Muscle layer of duodenum (tissue), 2 donors: Measurements from ENCODE around the gene JAG1.
"Not testable (repeated sequence)": the region's sequence is repeated elsewhere in the genome, so short reads cannot be mapped to it uniquely, and the experiment has no call there.

Experiments used
- H3K27ac ChIP-seq: one replicate; pipeline ENCODE4 v1.7.0; 2013; ENCODE audit warnings: mild to moderate bottlenecking, low read length
- H3K27me3 ChIP-seq: one replicate; pipeline ENCODE4 v1.7.0; 2013; ENCODE audit warnings: low read depth, mild to moderate bottlenecking, control low read depth, low read length
- H3K36me3 ChIP-seq, 2 donors: one replicate each; pipeline ENCODE4 v1.7.0; 2013; ENCODE audit warnings: low read length in 2 of 2, control low read depth in 1 of 2, mild to moderate bottlenecking in 1 of 2; ENCODE audit not compliant: insufficient read depth in 2 of 2, control insufficient read depth in 1 of 2
- H3K4me1 ChIP-seq, 2 donors: one replicate each; pipeline ENCODE4 v1.7.0; 2013; ENCODE audit warnings: low read length in 2 of 2, mild to moderate bottlenecking in 2 of 2, control low read depth in 1 of 2, moderate library complexity in 1 of 2; ENCODE audit not compliant: insufficient read depth in 2 of 2, control insufficient read depth in 1 of 2
- H3K4me3 ChIP-seq, 2 donors: one replicate each; pipeline ENCODE4 v1.7.0; 2013; ENCODE audit warnings: low read length in 2 of 2, low read depth in 1 of 2, mild to moderate bottlenecking in 1 of 2
- H3K9me3 ChIP-seq, 2 donors: one replicate each; pipeline ENCODE4 v1.7.0; 2013; ENCODE audit warnings: low read length in 2 of 2, control low read depth in 1 of 2, mild to moderate bottlenecking in 1 of 2; ENCODE audit not compliant: control insufficient read depth in 1 of 2
- donor health status: healthy.

Gene JAG1

DNA sequence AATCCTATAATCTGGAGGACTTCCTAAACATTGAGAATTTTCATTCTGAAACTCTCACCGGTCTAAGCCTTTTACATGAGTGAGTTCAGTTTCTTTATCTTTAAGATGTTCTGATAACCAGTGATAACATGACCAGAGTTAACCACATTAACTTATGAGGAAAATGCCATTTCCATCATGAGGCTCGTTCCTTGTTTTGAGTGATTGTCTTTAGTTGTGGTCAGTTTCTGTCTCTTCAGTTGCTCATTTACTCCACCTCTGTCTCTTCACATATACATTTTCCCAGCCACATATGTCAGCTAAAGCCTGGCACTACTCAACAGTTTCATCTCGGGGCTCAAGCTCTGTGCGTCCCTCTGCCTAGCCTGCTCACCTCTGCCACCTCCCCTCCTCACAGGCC is 70.4 kb downstream of the JAG1 start:
- Histone ChIP-seq H3K36me3 (peaks cover 0 to 5% of the 10 kb centered on the region in 2 donors), H3K4me3 (no peak overlapping the region), H3K4me1 (no peaks in the 10 kb centered on the region), H3K27me3 (no peaks in the 10 kb centered on the region), H3K9me3 (no peaks in the 10 kb centered on the region), H3K27ac (peak overlapping the region; percentile 27)

DNA sequence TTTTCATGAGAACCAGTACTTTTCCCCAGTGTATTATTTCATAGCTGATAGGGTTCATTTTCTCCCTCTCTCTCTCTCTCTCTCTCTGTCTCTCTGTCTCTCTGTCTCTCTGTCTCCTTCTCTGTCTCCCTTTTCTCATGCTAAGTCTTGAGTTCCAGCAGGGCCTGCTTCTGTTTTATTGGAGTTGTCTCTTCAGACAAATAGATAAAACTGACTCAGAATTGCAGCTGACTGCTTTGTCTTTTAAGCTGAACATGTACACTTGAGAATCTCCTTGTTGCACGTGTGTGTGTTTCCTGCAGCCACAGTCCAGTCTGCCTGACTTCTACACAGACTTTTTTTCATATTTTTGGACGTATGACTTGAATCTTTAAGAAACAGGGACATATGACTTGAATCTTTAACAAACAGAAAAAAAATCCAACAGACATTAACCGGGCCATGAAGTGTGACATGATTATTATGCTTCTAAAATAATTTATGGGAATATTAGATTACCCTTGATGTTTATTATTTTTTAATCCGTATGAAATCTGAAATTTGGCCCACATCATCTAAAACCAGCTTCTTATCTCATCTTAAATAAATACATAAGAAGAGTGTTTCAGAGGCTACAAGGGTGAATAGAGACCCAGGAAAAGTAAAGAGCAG is 71.5 kb downstream of the JAG1 start:
- Histone ChIP-seq H3K36me3 (peaks cover 0 to 5% of the 10 kb centered on the region in 2 donors), H3K27ac (no peak overlapping the region), H3K9me3 (no peaks in the 10 kb centered on the region), H3K4me1 (peaks cover 0 to under 1% of the 10 kb centered on the region in 2 donors), H3K4me3 (no peak overlapping the region), H3K27me3 (no peaks in the 10 kb centered on the region)

DNA sequence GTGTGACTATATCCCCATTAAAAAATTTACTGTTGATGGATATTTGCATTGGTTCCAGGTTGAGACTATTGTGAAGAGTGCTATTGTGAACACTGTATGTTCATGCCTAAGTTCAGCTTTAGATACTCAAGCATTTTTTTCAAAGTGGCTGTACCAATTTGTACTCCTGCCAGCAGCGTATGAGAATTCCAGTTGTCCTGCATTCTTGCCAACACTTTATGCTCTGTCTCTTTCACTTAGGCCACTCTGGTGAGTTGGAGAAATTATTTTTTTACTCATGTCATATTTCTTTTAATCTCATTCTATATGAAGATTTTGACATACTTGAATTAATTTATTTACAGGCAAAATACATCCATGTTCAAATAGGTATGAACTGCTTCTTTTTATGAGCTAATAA is 76.2 kb downstream of the JAG1 start:
- H3K9me3 ChIP-seq: no peaks in the 10 kb centered on the region
- H3K27ac ChIP-seq: no peak overlapping the region
- no peak overlapping the region for H3K4me3 ChIP-seq
- H3K4me1 ChIP-seq: peaks cover 6 to 20% of the 10 kb centered on the region in 2 donors
- no peaks in the 10 kb centered on the region for H3K36me3 ChIP-seq
- no peaks in the 10 kb centered on the region for H3K27me3 ChIP-seq

DNA sequence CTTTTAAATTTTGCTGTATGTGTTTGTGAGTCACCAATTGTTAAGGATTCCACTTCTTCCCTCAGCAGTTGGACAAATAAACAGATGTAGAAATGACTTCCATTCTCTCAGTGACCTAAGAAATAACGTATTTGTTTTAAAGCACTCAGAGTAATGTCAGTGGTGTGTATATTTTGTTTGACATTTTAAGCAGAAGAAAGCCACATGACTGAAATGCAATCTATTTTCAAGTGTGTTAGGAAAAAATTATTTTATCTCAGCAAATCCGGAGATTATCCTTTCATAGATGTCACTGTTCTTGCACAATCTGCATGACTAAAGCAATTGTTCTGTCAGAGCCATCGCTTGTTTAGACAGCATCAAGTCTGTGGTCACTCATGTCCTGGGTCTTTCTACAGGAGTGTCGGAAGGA is 77.1 kb downstream of the JAG1 start:
- H3K27ac ChIP-seq: no peak overlapping the region
- H3K36me3 ChIP-seq: no peaks in the 10 kb centered on the region
- H3K4me1 ChIP-seq: peaks cover 6 to 20% of the 10 kb centered on the region in 2 donors
- H3K9me3 ChIP-seq: no peaks in the 10 kb centered on the region
- no peaks in the 10 kb centered on the region for H3K27me3 ChIP-seq
- H3K4me3 ChIP-seq: no peak overlapping the region

DNA sequence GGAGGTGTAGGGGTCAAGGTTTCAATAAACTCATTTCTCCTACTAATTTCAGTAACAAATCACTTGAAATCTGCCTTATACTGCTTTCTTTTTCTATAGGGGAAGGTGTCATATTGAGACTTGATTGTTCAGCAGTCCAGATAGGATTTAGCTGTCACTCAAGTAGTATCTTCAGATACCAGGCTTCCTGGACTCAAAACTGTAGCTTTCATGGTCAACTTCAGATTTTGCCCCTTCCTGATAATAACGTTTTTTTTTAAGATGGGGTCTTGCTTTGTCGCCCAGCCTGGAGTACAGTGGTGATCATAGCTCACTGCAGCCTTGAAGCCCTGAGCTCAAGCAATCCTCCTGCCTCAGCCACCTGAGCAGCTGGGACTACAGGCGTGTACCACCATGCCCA is 77.8 kb downstream of the JAG1 start:
- Histone ChIP-seq H3K27me3 (no peaks in the 10 kb centered on the region), H3K27ac (no peak overlapping the region)

DNA sequence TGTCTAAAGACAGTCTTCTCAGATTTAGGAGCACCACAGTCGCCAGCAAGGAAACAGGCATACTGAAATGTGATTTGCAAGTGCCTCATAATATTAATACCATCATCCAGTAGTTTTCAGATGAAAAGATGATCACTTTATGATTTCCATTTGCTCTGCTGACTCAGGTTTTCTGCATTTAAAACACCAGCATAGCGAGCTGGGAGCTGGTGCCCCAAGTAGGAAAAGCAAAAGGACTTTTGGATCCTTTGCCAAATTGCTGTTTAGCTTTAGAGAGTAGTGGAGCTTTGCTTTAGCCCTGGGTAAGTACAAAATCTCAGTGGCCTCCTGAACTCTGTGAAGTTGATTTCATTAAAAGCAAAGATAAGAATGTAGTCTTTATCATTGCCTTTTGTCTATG is 78.5 kb downstream of the JAG1 start:
- H3K36me3 ChIP-seq: no peaks in the 10 kb centered on the region
- H3K4me1 ChIP-seq: peaks cover 6 to 24% of the 10 kb centered on the region in 2 donors
- H3K27me3 ChIP-seq: no peaks in the 10 kb centered on the region
- no peak overlapping the region for H3K4me3 ChIP-seq
- no peaks in the 10 kb centered on the region for H3K9me3 ChIP-seq
- H3K27ac ChIP-seq: no peak overlapping the region

More for the DNA sequence above, 77.8 kb downstream of the JAG1 start:
- Histone ChIP-seq H3K36me3 (no peaks in the 10 kb centered on the region), H3K9me3 (no peaks in the 10 kb centered on the region), H3K4me3 (no peak overlapping the region), H3K4me1 (peaks cover 6 to 24% of the 10 kb centered on the region in 2 donors)

DNA sequence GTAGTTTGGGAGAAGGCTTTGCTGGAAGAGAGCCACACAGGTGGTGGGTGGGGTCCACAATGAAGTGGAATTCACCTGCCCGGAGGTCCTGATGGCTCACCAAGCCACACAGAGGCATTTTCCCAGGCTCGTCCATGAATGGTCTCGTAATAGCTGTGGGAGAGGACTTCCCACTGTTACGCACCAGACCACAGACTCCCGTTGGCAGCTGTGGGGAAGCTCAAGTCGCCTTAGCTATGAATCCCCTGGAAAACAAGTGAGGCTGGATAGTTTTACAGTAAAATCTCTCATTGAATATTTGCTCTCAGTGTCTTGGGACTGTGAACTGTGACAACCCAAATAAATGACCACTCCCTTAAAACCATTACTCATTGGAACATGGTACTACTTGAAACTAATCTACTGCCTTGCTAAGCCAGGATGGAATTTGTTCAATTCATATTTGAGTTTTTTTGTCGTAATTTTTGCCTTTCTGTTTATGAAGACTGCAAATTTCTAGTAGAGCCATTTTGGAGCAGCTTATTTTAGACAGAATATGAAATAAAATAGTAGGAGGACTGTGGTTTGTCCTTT is 79.4 kb downstream of the JAG1 start:
- Histone ChIP-seq H3K4me3 (no peak overlapping the region), H3K27me3 (no peaks in the 10 kb centered on the region), H3K27ac (no peak overlapping the region), H3K9me3 (no peaks in the 10 kb centered on the region), H3K36me3 (no peaks in the 10 kb centered on the region), H3K4me1 (peaks cover 6 to 24% of the 10 kb centered on the region in 2 donors)

DNA sequence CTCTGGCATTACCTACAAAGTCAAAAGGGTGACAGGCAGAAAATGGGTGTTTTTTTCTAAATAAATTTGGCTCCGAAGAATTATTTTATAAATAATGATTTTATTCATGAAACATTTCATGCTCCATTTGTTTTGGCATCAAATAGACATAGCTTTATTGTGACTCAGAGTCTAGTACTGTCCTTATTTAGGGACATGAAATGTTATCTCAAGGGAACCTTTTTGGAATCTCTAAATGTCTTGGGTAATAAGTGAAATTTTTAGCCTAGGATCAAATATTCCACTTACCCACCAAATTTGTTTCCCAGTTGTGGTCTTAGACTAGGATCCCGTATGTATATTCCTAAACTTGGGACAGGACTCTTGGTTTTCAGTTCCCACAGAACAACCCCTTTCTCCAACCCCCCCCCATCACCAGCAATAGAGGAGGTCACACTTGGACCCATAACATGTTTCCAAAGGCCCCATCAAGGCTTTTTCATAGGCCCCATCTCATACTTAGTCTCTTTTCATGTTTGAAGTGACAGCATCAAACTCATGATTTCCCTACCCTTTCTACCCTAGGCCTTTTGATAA is 81.8 kb downstream of the JAG1 start:
- H3K36me3 ChIP-seq: no peaks in the 10 kb centered on the region
- peaks cover 6 to 20% of the 10 kb centered on the region in 2 donors for H3K4me1 ChIP-seq
- no peaks in the 10 kb centered on the region for H3K9me3 ChIP-seq
- no peak overlapping the region for H3K27ac ChIP-seq
- no peaks in the 10 kb centered on the region for H3K27me3 ChIP-seq
- no peak overlapping the region for H3K4me3 ChIP-seq

DNA sequence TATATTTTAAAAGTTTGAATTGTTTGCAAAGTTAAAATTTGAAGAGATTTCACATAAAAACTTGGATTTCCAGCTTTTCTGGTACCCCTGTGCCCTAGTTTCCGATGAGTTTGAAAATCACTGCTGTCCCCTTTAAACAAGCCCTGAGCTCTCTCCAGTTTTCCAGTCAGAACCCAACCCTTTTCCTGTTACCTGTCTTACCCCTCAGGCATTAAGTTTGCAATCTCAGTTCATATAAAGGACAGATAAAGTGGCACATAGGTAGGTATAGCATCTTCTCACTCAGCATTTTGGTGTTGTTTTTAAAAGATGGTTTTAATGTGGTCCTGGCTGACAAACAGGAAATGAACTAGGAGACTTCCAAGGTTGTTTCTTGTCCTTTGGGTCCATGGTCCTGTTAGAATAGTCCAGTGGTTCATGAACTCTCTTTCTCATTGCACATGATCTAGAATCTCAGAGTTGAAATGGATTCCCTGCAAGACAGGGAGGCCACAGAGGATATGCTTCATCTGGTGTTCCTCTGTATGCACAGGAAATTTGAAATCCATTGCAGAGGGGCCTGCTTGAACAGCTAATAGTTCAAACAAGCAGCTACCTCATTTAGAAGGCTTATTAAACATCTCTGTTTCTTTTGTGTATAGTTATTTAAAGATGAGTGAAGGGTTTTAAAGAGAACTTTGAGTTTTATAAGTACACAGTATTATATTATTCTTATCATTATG is 82.7 kb downstream of the JAG1 start:
- Histone ChIP-seq H3K36me3 (no peaks in the 10 kb centered on the region), H3K4me3 (no peak overlapping the region), H3K9me3 (no peaks in the 10 kb centered on the region), H3K4me1 (peaks cover 6 to 11% of the 10 kb centered on the region in 2 donors), H3K27ac (no peak overlapping the region), H3K27me3 (no peaks in the 10 kb centered on the region)

DNA sequence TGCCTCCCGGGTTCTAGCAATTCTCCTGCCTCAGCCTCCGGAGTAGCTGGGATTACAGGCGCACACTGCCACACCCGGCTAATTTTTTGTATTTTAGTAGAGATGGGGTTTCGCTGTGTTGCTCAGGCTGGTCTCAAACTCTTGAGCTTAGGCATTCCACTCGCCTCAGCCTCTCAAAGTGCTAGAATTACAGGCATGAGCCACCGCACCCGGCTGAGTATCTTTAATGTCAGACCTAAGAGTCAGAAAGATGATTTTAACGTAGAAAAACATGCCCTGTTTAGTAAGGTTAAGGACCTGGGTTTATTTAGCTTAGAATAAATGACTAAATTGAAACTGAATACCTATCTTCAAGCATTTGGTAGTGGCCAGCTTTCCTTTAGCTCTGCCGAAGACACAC is 83.4 kb downstream of the JAG1 start:
- H3K27ac ChIP-seq, H3K4me1 ChIP-seq, H3K36me3 ChIP-seq, H3K27me3 ChIP-seq, H3K9me3 ChIP-seq, H3K4me3 ChIP-seq: not testable (repeated sequence)
